Activated naive CD8-positive, alpha-beta T cell treated with anti-CD3 and anti-CD28 coated beads for 36 hours (primary cell): ENCODE measurements around the gene HOMEZ. TPM values are rescaled to one million over a fixed set of nuclear protein-coding genes. Genes with fewer than 3 reads are reported as not detected.
"Not testable (repeated sequence)": the region's sequence is repeated elsewhere in the genome, so short reads cannot be mapped to it uniquely, and the experiment has no call there.

ENCODE experiments used
- DNase-seq: peaks from one replicate; pipeline ENCODE4 v3.0.0; 2021
- H3K27ac Mint-ChIP-seq: one replicate; pipeline ENCODE4 v1.8.0; 2022; ENCODE audit warnings: mild to moderate bottlenecking, moderate library complexity, mixed read lengths
- H3K27me3 Mint-ChIP-seq: one replicate; pipeline ENCODE4 v1.8.0; 2022; ENCODE audit warnings: mild to moderate bottlenecking, mixed read lengths
- H3K36me3 Mint-ChIP-seq: one replicate; pipeline ENCODE4 v1.8.0; 2021; ENCODE audit warnings: mild to moderate bottlenecking, mixed read lengths
- H3K4me1 Mint-ChIP-seq: one replicate; pipeline ENCODE4 v1.8.0; 2021; ENCODE audit warnings: mixed read lengths
- H3K4me3 Mint-ChIP-seq: one replicate; pipeline ENCODE4 v1.8.0; 2022; ENCODE audit warnings: mild to moderate bottlenecking, moderate library complexity, mixed read lengths
- H3K9me3 Mint-ChIP-seq: one replicate; pipeline ENCODE4 v1.8.0; 2022; ENCODE audit warnings: mixed read lengths
- total RNA-seq, 2 experiments: library from RNA; stranded (reverse); gene quantifications; one replicate each; pipeline ENCODE4 v1.2.3, GENCODE V29; 2021

The HOMEZ gene
- total RNA-seq, 2 experiments from 2014 or later, result 10.8 to 12.7 TPM

- Mint-ChIP-seq H3K4me1 (peaks cover 33% of the 10 kb centered on the region), H3K4me3 (peak overlapping the region; percentile 48), H3K27ac (peak overlapping the region; percentile 18), H3K36me3 (peaks cover 20% of the 10 kb centered on the region), H3K9me3 (no peaks in the 10 kb centered on the region), H3K27me3 (no peaks in the 10 kb centered on the region)
- DNase-seq, result no peak
These were observed 13.5 kb upstream of the HOMEZ start for GRCh38 chr14:23299211-23299957.

- Mint-ChIP-seq H3K9me3 (no peaks in the 10 kb centered on the region), H3K4me1 (peaks cover 27% of the 10 kb centered on the region), H3K36me3 (peaks cover 20% of the 10 kb centered on the region), H3K27me3 (no peaks in the 10 kb centered on the region), H3K4me3 (no peak overlapping the region), H3K27ac (no peak overlapping the region)
- DNase-seq, result no peak
These were observed 11.8 kb upstream of the HOMEZ start for GRCh38 chr14:23297611-23298277.

GRCh38 chr14:23297096-23297495, 11.2 kb upstream of the HOMEZ start:
- Mint-ChIP-seq H3K27ac (no peak overlapping the region), H3K27me3 (no peaks in the 10 kb centered on the region)

GRCh38 chr14:23296012-23296777, 10.3 kb upstream of the HOMEZ start:
- no peak for DNase-seq
- no peak overlapping the region for H3K27ac Mint-ChIP-seq
- no peaks in the 10 kb centered on the region for H3K27me3 Mint-ChIP-seq
- no peaks in the 10 kb centered on the region for H3K9me3 Mint-ChIP-seq
- peaks cover 17% of the 10 kb centered on the region for H3K36me3 Mint-ChIP-seq
- no peak overlapping the region for H3K4me3 Mint-ChIP-seq
- peaks cover 24% of the 10 kb centered on the region for H3K4me1 Mint-ChIP-seq

More at GRCh38 chr14:23297096-23297495, 11.2 kb upstream of the HOMEZ start:
- Mint-ChIP-seq H3K4me1 (peaks cover 24% of the 10 kb centered on the region), H3K4me3 (no peak overlapping the region), H3K36me3 (peaks cover 17% of the 10 kb centered on the region), H3K9me3 (no peaks in the 10 kb centered on the region)
- DNase-seq, result no peak

GRCh38 chr14:23294734-23295561, 9.0 kb upstream of the HOMEZ start:
- H3K9me3 Mint-ChIP-seq, result no peaks in the 10 kb centered on the region
- DNase-seq, result peak; percentile 49
- H3K36me3 Mint-ChIP-seq, result peaks cover 10% of the 10 kb centered on the region
- H3K27ac Mint-ChIP-seq, result no peak overlapping the region
- no peak overlapping the region for H3K4me3 Mint-ChIP-seq
- H3K27me3 Mint-ChIP-seq, result no peaks in the 10 kb centered on the region
- H3K4me1 Mint-ChIP-seq, result peaks cover 16% of the 10 kb centered on the region

- Mint-ChIP-seq H3K36me3 (peaks cover 16% of the 10 kb centered on the region), H3K4me1 (peaks cover 24% of the 10 kb centered on the region), H3K27me3 (no peaks in the 10 kb centered on the region), H3K9me3 (no peaks in the 10 kb centered on the region), H3K4me3 (peak overlapping the region; percentile 91), H3K27ac (peak overlapping the region; percentile 86)
- no peak for DNase-seq
These were observed 1.1 kb upstream of the HOMEZ start for GRCh38 chr14:23286902-23287479.

- no peak for DNase-seq
- Mint-ChIP-seq H3K27ac (peak overlapping the region; percentile 96), H3K9me3 (no peaks in the 10 kb centered on the region), H3K36me3 (peaks cover 16% of the 10 kb centered on the region), H3K27me3 (no peaks in the 10 kb centered on the region), H3K4me1 (peaks cover 25% of the 10 kb centered on the region), H3K4me3 (peak overlapping the region; percentile 91)
These were observed 357 bp downstream of the HOMEZ start for GRCh38 chr14:23285530-23286019.

- Mint-ChIP-seq H3K9me3 (no peaks in the 10 kb centered on the region), H3K36me3 (peaks cover 16% of the 10 kb centered on the region), H3K4me3 (peak overlapping the region; percentile 91), H3K4me1 (peaks cover 25% of the 10 kb centered on the region), H3K27ac (peak overlapping the region; percentile 96), H3K27me3 (no peaks in the 10 kb centered on the region)
- DNase-seq, result no peak
These were observed 1.0 kb downstream of the HOMEZ start for GRCh38 chr14:23284654-23285529.

GRCh38 chr14:23281247-23281646, 4.7 kb downstream of the HOMEZ start:
- Mint-ChIP-seq H3K36me3 (peaks cover 21% of the 10 kb centered on the region), H3K4me1 (peaks cover 22% of the 10 kb centered on the region), H3K4me3 (no peak overlapping the region), H3K27ac (no peak overlapping the region), H3K27me3 (no peaks in the 10 kb centered on the region), H3K9me3 (no peaks in the 10 kb centered on the region)
- DNase-seq, result no peak

GRCh38 chr14:23277928-23278327, 8.0 kb downstream of the HOMEZ start:
- H3K9me3 Mint-ChIP-seq, H3K27me3 Mint-ChIP-seq, H3K27ac Mint-ChIP-seq, DNase-seq, H3K4me3 Mint-ChIP-seq: not testable (repeated sequence)
- peaks cover 12% of the 10 kb centered on the region for H3K4me1 Mint-ChIP-seq
- H3K36me3 Mint-ChIP-seq, result peaks cover 19% of the 10 kb centered on the region

- Mint-ChIP-seq H3K4me1 (peaks cover 5% of the 10 kb centered on the region), H3K36me3 (peaks cover 17% of the 10 kb centered on the region), H3K9me3 (no peaks in the 10 kb centered on the region), H3K4me3 (no peak overlapping the region), H3K27ac (no peak overlapping the region), H3K27me3 (no peaks in the 10 kb centered on the region)
- DNase-seq, result no peak
These were observed 8.7 kb downstream of the HOMEZ start for GRCh38 chr14:23277189-23277588.

- DNase-seq, result no peak
- peaks cover 2% of the 10 kb centered on the region for H3K4me1 Mint-ChIP-seq
- no peaks in the 10 kb centered on the region for H3K27me3 Mint-ChIP-seq
- peaks cover 17% of the 10 kb centered on the region for H3K36me3 Mint-ChIP-seq
- no peak overlapping the region for H3K27ac Mint-ChIP-seq
- no peak overlapping the region for H3K4me3 Mint-ChIP-seq
- no peaks in the 10 kb centered on the region for H3K9me3 Mint-ChIP-seq
These were observed 10.5 kb downstream of the HOMEZ start for GRCh38 chr14:23275412-23275811.

- Mint-ChIP-seq H3K4me1 (no peaks in the 10 kb centered on the region), H3K27ac (no peak overlapping the region), H3K36me3 (no peaks in the 10 kb centered on the region), H3K27me3 (peaks cover 7% of the 10 kb centered on the region), H3K4me3 (no peak overlapping the region), H3K9me3 (no peaks in the 10 kb centered on the region)
- DNase-seq, result no peak
These were observed 16.7 kb downstream of the HOMEZ start for GRCh38 chr14:23269193-23269592.
